WTC11 (cell line): Measurements from ENCODE around the gene WNT1.

Experiments
- ARID4B ChIP-seq: sonication (generic); formaldehyde crosslinking; IDR thresholded peaks from 2 replicates; pipeline ENCODE4 v1.8.0; 2023; ENCODE audit warnings: missing genetic modification reagents, mild to moderate bottlenecking, borderline replicate concordance
- ATF3 ChIP-seq: sonication (generic); formaldehyde crosslinking; conservative IDR thresholded peaks from 2 replicates; pipeline ENCODE4 v1.8.1; 2022; ENCODE audit warnings: mild to moderate bottlenecking, missing genetic modification reagents
- CREM ChIP-seq: sonication (generic); formaldehyde crosslinking; IDR thresholded peaks from 2 replicates; pipeline ENCODE4 v1.8.1; 2022; ENCODE audit warnings: mild to moderate bottlenecking, missing genetic modification reagents, moderate library complexity
- CTCF ChIP-seq: fragments of 200-600 bp; IDR thresholded peaks from 2 replicates; pipeline ENCODE4 v1.8.0; 2022; ENCODE audit warnings: antibody characterized with exemption
- ETV6 ChIP-seq: sonication (generic); formaldehyde crosslinking; IDR thresholded peaks from 2 replicates; pipeline ENCODE4 v1.8.1; 2022; ENCODE audit warnings: mild to moderate bottlenecking, missing genetic modification reagents
- NR3C1 ChIP-seq: sonication (generic); formaldehyde crosslinking; conservative IDR thresholded peaks from 2 replicates; pipeline ENCODE4 v1.8.1; 2023; ENCODE audit warnings: low read depth, mild to moderate bottlenecking, missing genetic modification reagents
- SMAD4 ChIP-seq: sonication (generic); formaldehyde crosslinking; IDR thresholded peaks from 2 replicates; pipeline ENCODE4 v1.8.0; 2022; ENCODE audit warnings: mild to moderate bottlenecking, missing genetic modification reagents
- SOX15 ChIP-seq: fragments of 250-450 bp; sonication (Bioruptor Pico); IDR thresholded peaks from 2 replicates; pipeline ENCODE4 v1.9.0; 2021; ENCODE audit warnings: mild to moderate bottlenecking
- SP1 ChIP-seq: sonication (generic); formaldehyde crosslinking; conservative IDR thresholded peaks from 2 replicates; pipeline ENCODE4 v1.8.1; 2022; ENCODE audit warnings: missing genetic modification reagents
- ZNF232 ChIP-seq: sonication (generic); formaldehyde crosslinking; IDR thresholded peaks from 2 replicates; pipeline ENCODE4 v1.8.0; 2022; ENCODE audit warnings: mild to moderate bottlenecking, missing genetic modification reagents
- ZSCAN18 ChIP-seq: fragments of 250-450 bp; sonication (Bioruptor Pico); IDR thresholded peaks from 2 replicates; pipeline ENCODE4 v2.1.2; 2022; ENCODE audit warnings: mild to moderate bottlenecking, moderate library complexity

GRCh38 chr12:48991247-48992050 is 13.3 kb downstream of the WNT1 start:
- TF ChIP-seq NR3C1 (CRISPR knock-in tag): no peak
- TF ChIP-seq SP1 (CRISPR knock-in tag): no peak
- no peak for TF ChIP-seq ZNF232 (CRISPR knock-in tag)
- TF ChIP-seq SMAD4 (CRISPR knock-in tag): no peak
- TF ChIP-seq CTCF: no peak
- TF ChIP-seq SOX15: no peak
- no peak for TF ChIP-seq ETV6 (CRISPR knock-in tag)
- TF ChIP-seq CREM: no peak
- TF ChIP-seq ATF3 (CRISPR knock-in tag): no peak
- no peak for TF ChIP-seq ARID4B (CRISPR knock-in tag)
- no peak for TF ChIP-seq ZSCAN18 (CRISPR knock-in tag)
